HG03575 (cell line): ENCODE data around the gene AP1AR.

Experiments
- ATAC-seq: cut with Tn5 transposase; IDR thresholded peaks from one replicate; pipeline ENCODE4 v1.9.1; 2021; ENCODE audit not compliant: unreplicated experiment, insufficient number of reproducible peaks, low FRiP score; ENCODE audit errors: extremely low read depth

The AP1AR gene

GRCh38 chr4:112214390-112215264, 17.0 kb upstream of the AP1AR start:
- ATAC-seq, result no peak

- ATAC-seq, result no peak
Observed at GRCh38 chr4:112219826-112220366, 11.7 kb upstream of the AP1AR start.

- ATAC-seq, result no peak
Observed at GRCh38 chr4:112222219-112222955, 9.2 kb upstream of the AP1AR start.

- ATAC-seq, result no peak
Observed at GRCh38 chr4:112225157-112225556, 6.4 kb upstream of the AP1AR start.

GRCh38 chr4:112230879-112231778, 458 bp upstream of the AP1AR start:
- ATAC-seq, result peak; percentile 53

GRCh38 chr4:112234952-112235609, 3.5 kb downstream of the AP1AR start:
- ATAC-seq, result no peak

- no peak for ATAC-seq
Observed at GRCh38 chr4:112236040-112236439, 4.5 kb downstream of the AP1AR start.

- no peak for ATAC-seq
Observed at GRCh38 chr4:112238833-112239232, 7.2 kb downstream of the AP1AR start.

- ATAC-seq, result no peak
Observed at GRCh38 chr4:112245383-112245782, 13.8 kb downstream of the AP1AR start.

GRCh38 chr4:112247021-112247420, 15.4 kb downstream of the AP1AR start:
- ATAC-seq, result no peak

- no peak for ATAC-seq
Observed at GRCh38 chr4:112251019-112251643, 19.5 kb downstream of the AP1AR start.

GRCh38 chr4:112252234-112252633, 20.6 kb downstream of the AP1AR start:
- ATAC-seq, result no peak

- ATAC-seq, result no peak
Observed at GRCh38 chr4:112253382-112254000, 21.9 kb downstream of the AP1AR start.

- no peak for ATAC-seq
Observed at GRCh38 chr4:112257098-112257497, 25.5 kb downstream of the AP1AR start.

- ATAC-seq, result no peak
Observed at GRCh38 chr4:112266823-112267222, 35.2 kb downstream of the AP1AR start.

- ATAC-seq, result no peak
Observed at GRCh38 chr4:112270051-112270450, 38.5 kb downstream of the AP1AR start.

GRCh38 chr4:112270640-112271421, 39.2 kb downstream of the AP1AR start:
- no peak for ATAC-seq
